ENCODE measurements around the gene FBXO28.

DNA sequence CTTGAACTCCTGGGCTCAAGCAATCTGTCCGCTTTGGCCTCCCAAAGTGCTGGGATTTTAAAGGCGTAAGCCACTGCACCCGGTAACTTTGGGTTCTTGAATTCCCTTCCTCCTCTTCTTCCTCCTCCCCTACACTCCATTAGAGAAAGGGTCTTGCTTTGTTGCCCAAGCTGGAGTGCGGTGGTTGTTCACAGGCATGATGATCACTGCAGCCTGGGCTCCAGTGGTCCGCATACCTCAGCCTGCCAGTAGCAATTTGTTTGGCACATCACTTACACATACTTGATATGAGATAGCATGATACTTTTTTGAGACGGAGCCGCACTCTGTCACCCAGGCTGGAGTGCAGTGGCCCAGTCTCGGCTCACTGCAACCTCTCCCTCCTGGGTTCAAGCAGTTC lies 71.3 kb downstream of the FBXO28 start:
- TF ChIP-seq, protein P1, sequence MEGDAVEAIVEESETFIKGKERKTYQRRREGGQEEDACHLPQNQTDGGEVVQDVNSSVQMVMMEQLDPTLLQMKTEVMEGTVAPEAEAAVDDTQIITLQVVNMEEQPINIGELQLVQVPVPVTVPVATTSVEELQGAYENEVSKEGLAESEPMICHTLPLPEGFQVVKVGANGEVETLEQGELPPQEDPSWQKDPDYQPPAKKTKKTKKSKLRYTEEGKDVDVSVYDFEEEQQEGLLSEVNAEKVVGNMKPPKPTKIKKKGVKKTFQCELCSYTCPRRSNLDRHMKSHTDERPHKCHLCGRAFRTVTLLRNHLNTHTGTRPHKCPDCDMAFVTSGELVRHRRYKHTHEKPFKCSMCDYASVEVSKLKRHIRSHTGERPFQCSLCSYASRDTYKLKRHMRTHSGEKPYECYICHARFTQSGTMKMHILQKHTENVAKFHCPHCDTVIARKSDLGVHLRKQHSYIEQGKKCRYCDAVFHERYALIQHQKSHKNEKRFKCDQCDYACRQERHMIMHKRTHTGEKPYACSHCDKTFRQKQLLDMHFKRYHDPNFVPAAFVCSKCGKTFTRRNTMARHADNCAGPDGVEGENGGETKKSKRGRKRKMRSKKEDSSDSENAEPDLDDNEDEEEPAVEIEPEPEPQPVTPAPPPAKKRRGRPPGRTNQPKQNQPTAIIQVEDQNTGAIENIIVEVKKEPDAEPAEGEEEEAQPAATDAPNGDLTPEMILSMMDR (IDR thresholded peaks at IDR 0.05; ENCODE audit: insufficient read depth, low read depth, low read length): no peak
- no peak for TF ChIP-seq EZH2 (IDR thresholded peaks at IDR 0.05; ENCODE audit: insufficient read depth, low read length)

Measured in astrocyte (in vitro differentiated cells and primary cell).